SH-SY5Y (cell line): Measurements from ENCODE around the gene SRMS.
A peak's percentile ranks its signal among the peaks of the same experiment; 100 is the strongest.

Experiments
- GATA2 ChIP-seq: IDR thresholded peaks from 2 replicates; pipeline ENCODE4 v1.6.1; 2011; ENCODE audit warnings: mild to moderate bottlenecking, low read depth, low read length
- GATA3 ChIP-seq: IDR thresholded peaks from 2 replicates; pipeline ENCODE4 v1.6.1; 2011; ENCODE audit warnings: low read depth, mild to moderate bottlenecking, low read length, moderate library complexity

SRMS gene

GRCh38 chr20:63505723-63506122 is 41.8 kb downstream of the SRMS start:
- TF ChIP-seq GATA3 = no peak
- no peak for TF ChIP-seq GATA2

- no peak for TF ChIP-seq GATA2
- TF ChIP-seq GATA3 = no peak
Measured at GRCh38 chr20:63505281-63505680, 42.3 kb downstream of the SRMS start.

GRCh38 chr20:63504642-63505041 is 42.9 kb downstream of the SRMS start:
- TF ChIP-seq GATA2 (no peak), GATA3 (no peak)

- TF ChIP-seq GATA3 (no peak), GATA2 (no peak)
Measured at GRCh38 chr20:63503524-63503923, 44.0 kb downstream of the SRMS start.

DNA sequence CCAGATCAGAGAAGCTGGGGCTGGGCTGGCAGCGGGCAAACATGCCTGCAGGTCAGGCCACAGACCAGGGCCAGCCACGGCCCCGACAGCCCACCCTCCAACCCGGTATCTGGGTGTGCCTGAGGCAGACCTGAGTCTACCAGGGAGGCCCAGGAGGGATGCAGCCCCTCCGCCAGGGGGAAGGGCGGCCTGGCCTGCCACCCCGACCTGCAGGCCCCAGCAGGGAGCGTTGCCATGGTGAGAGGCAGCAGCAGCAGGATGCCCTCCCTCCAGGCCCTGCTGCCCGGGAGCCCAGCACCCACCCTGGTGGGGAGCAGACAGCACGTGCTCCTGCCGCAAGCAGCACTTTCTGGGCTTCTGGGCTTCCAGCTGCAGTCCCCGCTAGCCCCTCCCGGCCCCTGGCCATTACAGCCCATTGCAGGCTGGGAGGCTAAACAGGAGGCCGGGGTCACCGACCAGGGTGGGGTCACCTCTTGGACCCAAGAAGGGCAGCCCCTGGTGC is 44.8 kb downstream of the SRMS start:
- TF ChIP-seq GATA2 (no peak), GATA3 (no peak)

- TF ChIP-seq GATA2 = no peak
Measured at GRCh38 chr20:63501818-63502670, 45.5 kb downstream of the SRMS start.

GRCh38 chr20:63500902-63501817 is 46.4 kb downstream of the SRMS start:
- TF ChIP-seq GATA3 = no peak
- no peak for TF ChIP-seq GATA2

GRCh38 chr20:63500151-63500901 is 47.2 kb downstream of the SRMS start:
- no peak for TF ChIP-seq GATA3
- no peak for TF ChIP-seq GATA2

DNA sequence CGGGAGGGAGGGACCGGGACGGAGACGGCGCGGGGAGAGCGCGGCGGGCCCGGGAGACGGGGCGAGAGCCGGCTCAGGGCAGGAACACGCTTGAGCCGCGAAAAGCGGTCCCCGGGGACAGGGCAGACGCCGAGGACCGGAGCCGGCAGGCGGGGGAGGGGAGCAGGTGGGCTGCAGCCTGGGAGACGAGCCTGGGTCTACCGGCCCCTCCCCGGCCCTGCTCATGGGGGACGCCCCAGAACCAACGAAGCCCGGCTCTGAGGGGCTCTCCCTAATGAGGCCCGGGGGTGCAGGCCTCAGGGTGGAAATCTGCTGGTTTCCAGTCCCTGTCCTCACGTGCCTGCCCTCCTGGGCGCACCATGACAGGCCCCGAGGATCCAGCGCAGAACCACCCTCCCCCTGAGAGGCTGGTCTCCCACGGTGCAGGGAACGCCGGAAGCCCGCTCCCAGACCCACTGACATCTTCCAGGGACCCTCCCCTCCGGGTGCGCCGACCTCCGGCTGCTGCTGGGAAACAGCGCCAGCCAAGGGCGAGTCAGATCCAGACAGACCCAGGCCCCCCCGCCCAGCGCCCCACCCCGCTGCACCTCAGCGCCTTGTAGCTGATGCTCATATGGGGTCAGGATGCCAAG is 48.1 kb downstream of the SRMS start:
- TF ChIP-seq GATA3 (no peak), GATA2 (no peak)

GRCh38 chr20:63498960-63499337 is 48.6 kb downstream of the SRMS start, which contains the start of gene EEF1A2:
EEF1A2 (minus strand) TSS chr20:63499083; CDS start chr20:63497763, 1,320 bp downstream.
- TF ChIP-seq GATA2 (no peak), GATA3 (no peak)

- TF ChIP-seq GATA2 = peak; percentile 95
- TF ChIP-seq GATA3 = no peak
Measured at GRCh38 chr20:63497946-63498935, 49.3 kb downstream of the SRMS start.

GRCh38 chr20:63497138-63497945 is 50.2 kb downstream of the SRMS start:
- no peak for TF ChIP-seq GATA2
- no peak for TF ChIP-seq GATA3
